Hematopoietic multipotent progenitor cell (in vitro differentiated cells): ENCODE results near the gene SMIM33. TPM values are rescaled to one million over a fixed set of nuclear protein-coding genes. Genes with fewer than 3 reads are reported as not detected.

Experiments
- small RNA-seq: library from RNA; depleted of rRNA; stranded (forward); fragments of <200 nt; gene quantifications from one replicate; pipeline ENCODE3, GENCODE V24; 2012
- total RNA-seq: library from RNA; depleted of rRNA; stranded (reverse); fragments of >200 nt; gene quantifications from one replicate; pipeline ENCODE4 v1.2.3, GENCODE V29; 2012

The SMIM33 gene
- total RNA-seq, 1 donor: under 0.01 TPM

Small RNA genes lying within 50 kb of the gene (small RNA-seq; reads per million reads assigned to genes)
- gene RNU5B-4P: not detected

Other genes with a start within 250 kb of the SMIM33 start
- 163 TPM for gene MATR3, start 177.3 kb upstream of the SMIM33 start, total RNA-seq
- 70.6 TPM for gene PAIP2, start 129.2 kb upstream of the SMIM33 start, total RNA-seq
- gene SLC23A1, start 87.7 kb upstream of the SMIM33 start, total RNA-seq: 7.0 TPM
- gene MZB1, start 81.1 kb upstream of the SMIM33 start, total RNA-seq: 90.8 TPM
- gene PROB1, start 75.9 kb upstream of the SMIM33 start, total RNA-seq: 2.4 TPM
- 2.2 TPM for gene SPATA24, start 66.9 kb upstream of the SMIM33 start, total RNA-seq
- gene DNAJC18, start 31.5 kb upstream of the SMIM33 start, total RNA-seq: 4.6 TPM
- gene ECSCR, start 8.3 kb upstream of the SMIM33 start, total RNA-seq: not detected
- 353 TPM for gene STING1, start 11.8 kb downstream of the SMIM33 start, total RNA-seq
- 36.6 TPM for gene UBE2D2, start 90.3 kb downstream of the SMIM33 start, total RNA-seq
- 317 TPM for gene CXXC5, start 177.3 kb downstream of the SMIM33 start, total RNA-seq